GM12878 (cell line): ENCODE measurements around the gene OR1F1. TPM values are rescaled to one million over a fixed set of nuclear protein-coding genes. Genes with fewer than 3 reads are reported as not detected.

Experiments used
- ATAC-seq: fragments of 200-7000 bp; cut with Tn5 transposase; 3 replicates; pipeline ENCODE4 v1.9.1; 2020; ENCODE audit warnings: mild to moderate bottlenecking, moderate library complexity
- BruUV-seq: library from RNA; stranded (reverse); fragments of 400-500 nt; replicated peaks from 2 replicates; lab custom pipeline; 2021; lab: Mats Ljungman, UMichigan
- CTCF ChIA-PET: fragments of 300-600 bp; sonication (Branson Sonifier 250); formaldehyde crosslinking; extraction: SDS; loops from one replicate; lab custom pipeline; 2021; ENCODE audit warnings: inconsistent platforms; lab: Yijun Ruan, JAX
- POLR2A ChIA-PET: fragments of 350-600 bp; formaldehyde crosslinking; extraction: SDS; loops from one replicate; lab custom pipeline; 2021; ENCODE audit warnings: inconsistent platforms; lab: Charles Lee
- RAD21 ChIA-PET: fragments of 300-600 bp; sonication (Branson Sonifier 250); formaldehyde crosslinking; loops from one replicate; lab custom pipeline; 2023; ENCODE audit warnings: antibody characterized with exemption; ENCODE audit not compliant: unreplicated experiment; lab: Charles Lee
- SMC1A ChIA-PET: fragments of 300-600 bp; sonication (Branson Sonifier 250); formaldehyde crosslinking; loops from one replicate; lab custom pipeline; 2023; ENCODE audit not compliant: unreplicated experiment, uncharacterized antibody; lab: Charles Lee
- DNase-seq: peaks from one replicate; pipeline ENCODE4 v3.0.0-alpha.2; 2011; ENCODE audit warnings: low read depth, low spot score
- FAIRE-seq: peaks from 3 replicates; lab custom pipeline; 2011; peaks lifted over from hg19 to GRCh38; lab: Jason Lieb, UNC
- H2AFZ ChIP-seq: 2 replicates; pipeline ENCODE4 v1.6.0; 2011; ENCODE audit warnings: low read depth, low read length, control low read depth; ENCODE audit not compliant: control insufficient read depth
- H3K27ac ChIP-seq: 2 replicates; pipeline ENCODE4 v1.5.1; 2011; ENCODE audit warnings: control low read depth; ENCODE audit not compliant: control insufficient read depth, insufficient read depth
- H3K27me3 ChIP-seq, 2 experiments: replicated peaks in 1 of 2; 2 replicates each; pipeline versions ENCODE4 v1.6.0 to v1.6.1; 2011; ENCODE audit warnings: low read length in 1 of 2; ENCODE audit not compliant: control insufficient read depth in 2 of 2, insufficient read depth in 2 of 2
- H3K36me3 ChIP-seq, 2 experiments: 2 replicates each; pipeline ENCODE4 v1.5.1; 2011; ENCODE audit warnings: low read length in 1 of 2; ENCODE audit not compliant: control insufficient read depth in 2 of 2, insufficient read depth in 2 of 2
- H3K4me1 ChIP-seq: 2 replicates; pipeline ENCODE4 v1.6.1; 2011; ENCODE audit warnings: mild to moderate bottlenecking, low read length, moderate library complexity, mixed read lengths; ENCODE audit not compliant: control insufficient read depth, insufficient read depth
- H3K4me2 ChIP-seq: 2 replicates; pipeline ENCODE4 v1.6.0; 2011; ENCODE audit warnings: control low read depth; ENCODE audit not compliant: control insufficient read depth, insufficient read depth
- H3K4me3 ChIP-seq: fragments of 200-600 bp; sonication (generic); 2 replicates; pipeline ENCODE4 v1.5.1; 2016
- H3K79me2 ChIP-seq: 2 replicates; pipeline ENCODE4 v1.6.0; 2011; ENCODE audit warnings: low read length; ENCODE audit not compliant: control insufficient read depth, insufficient read depth
- H3K9ac ChIP-seq: 2 replicates; pipeline ENCODE4 v1.8.0; 2011; ENCODE audit warnings: low read length, control low read depth, mixed read lengths; ENCODE audit not compliant: control insufficient read depth, insufficient read depth
- H3K9me3 ChIP-seq: replicated peaks from 3 replicates; pipeline ENCODE4 v1.5.1; 2011; ENCODE audit warnings: mild to moderate bottlenecking, low read length; ENCODE audit not compliant: control insufficient read depth, insufficient read depth
- H4K20me1 ChIP-seq: 2 replicates; pipeline ENCODE4 v1.6.0; 2011; ENCODE audit not compliant: control insufficient read depth, insufficient read depth
- HCFC1 ChIP-seq: fragments of 150-350 bp; IDR thresholded peaks from 2 replicates; pipeline ENCODE4 v1.6.1; 2014; ENCODE audit warnings: low read length
- IRF4 ChIP-seq: IDR thresholded peaks from 2 replicates; pipeline ENCODE4 v1.6.1; 2011; ENCODE audit warnings: low read depth, low read length
- MXI1 ChIP-seq: fragments of 150-350 bp; IDR thresholded peaks from 2 replicates; pipeline ENCODE4 v1.6.1; 2011; ENCODE audit warnings: low read depth, mild to moderate bottlenecking, inconsistent platforms, low read length, improper control_type of control experiment
- MYB ChIP-seq: fragments of 150-350 bp; IDR thresholded peaks from 2 replicates; pipeline ENCODE4 v1.6.1; 2014; ENCODE audit warnings: mild to moderate bottlenecking, low read depth, low read length, borderline replicate concordance
- PAX5 ChIP-seq: IDR thresholded peaks from 2 replicates; pipeline ENCODE4 v1.6.1; 2011; ENCODE audit warnings: low read depth, low read length, borderline replicate concordance
- SUZ12 ChIP-seq: fragments of 200-600 bp; sonication (generic); IDR thresholded peaks from one replicate; pipeline ENCODE4 v1.6.1; 2018; ENCODE audit warnings: antibody characterized with exemption, mild to moderate bottlenecking; ENCODE audit not compliant: unreplicated experiment
- ZZZ3 ChIP-seq: IDR thresholded peaks from 2 replicates; pipeline ENCODE4 v1.6.1; 2011; ENCODE audit warnings: low read depth; ENCODE audit not compliant: control insufficient read depth, insufficient read length
- WGBS: methylation state at CpG from one replicate; pipeline ENCODE4 v1.1.6; 2016; ENCODE audit warnings: low lambda C conversion rate; ENCODE audit not compliant: insufficient replicate concordance, insufficient coverage; ENCODE audit errors: missing lambda C conversion rate; 5-methylcytosine and 5-hydroxymethylcytosine counted together
- in situ Hi-C: fragments of 300-500 bp; cut with MboI; formaldehyde crosslinking; loops from 9 replicates; pipeline ENCODE4 v1.14.3; 2018; ENCODE audit warnings: mixed read lengths
- intact Hi-C: fragments of 100-400 bp; cut with micrococcal nuclease; formaldehyde crosslinking; loops from one replicate; pipeline ENCODE4 v1.14.2; 2022; ENCODE audit not compliant: unreplicated experiment
- polyA plus RNA-seq, 11 experiments: library from polyadenylated mRNA; depleted of rRNA in 4 of 11; unstranded in 6 of 11; stranded (reverse) in 5 of 11; fragments of >200 nt; fragmentation: Nextera tagmentation in 4 of 11; fragmentation: Illumina TruSeq in 1 of 11; extraction: Ambion mirVana in 4 of 11; extraction: Trizol in 1 of 11; gene quantifications; 1 replicate in 1 of 11; 2 replicates in 10 of 11; pipeline versions ENCODE4 v1.2.1 to v1.2.3, GENCODE V29; 2011 to 2016; ENCODE audit warnings: inconsistent platforms in 2 of 11, missing spikeins in 2 of 11, low read depth in 1 of 11
- total RNA-seq, 4 experiments: library from RNA; depleted of rRNA in 3 of 4; stranded (reverse); fragments of >200 nt in 3 of 4; fragmentation: Illumina TruSeq in 1 of 4; extraction: Trizol in 1 of 4; gene quantifications; 2 replicates each; pipeline versions ENCODE4 v1.2.1 to v1.2.3, GENCODE V29; 2013 to 2021
- TF ChIP-seq, protein P1 (sequence below): fragments of 450-650 bp; IDR thresholded peaks from 2 replicates; pipeline ENCODE4 v1.6.1; 2017; ENCODE audit warnings: antibody characterized with exemption, mild to moderate bottlenecking, moderate library complexity

Gene OR1F1
- total and polyA plus RNA-seq, 10 of the 15 experiments (the other 5 are each of a cell fraction or from before 2014, with no cell fraction given), result 0.10 to 0.14 (median 0.12) TPM; not detected in 7

DNA sequence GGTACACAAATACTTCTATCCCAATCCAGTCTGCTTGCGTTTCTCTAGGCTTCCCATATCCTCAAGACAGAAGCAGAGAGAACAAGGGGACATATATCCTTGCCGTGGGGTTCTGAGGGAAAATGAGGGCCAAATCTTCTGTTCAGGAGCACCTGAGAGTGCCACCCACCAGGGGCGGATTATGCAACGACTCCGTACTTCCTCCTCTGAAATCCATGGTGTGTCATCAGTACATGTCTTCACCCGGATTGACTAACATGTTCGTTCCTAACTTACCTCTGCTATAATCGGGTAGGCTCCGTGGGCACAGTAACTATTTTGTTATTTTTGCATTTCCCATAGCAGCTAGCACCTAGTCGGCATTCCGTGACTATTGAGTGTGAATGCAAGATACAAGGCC lies 54.7 kb downstream of the OR1F1 start:
- H3K4me2 ChIP-seq, result no peak overlapping the region
- H2AFZ ChIP-seq, result no peak overlapping the region
- no peak overlapping the region for H3K9ac ChIP-seq
- intact Hi-C loops (no loop called here), in situ Hi-C loops (no loop called here)
- no peaks in the 10 kb centered on the region for H3K4me1 ChIP-seq
- TF ChIP-seq HCFC1, result no peak
- ATAC-seq (no peak), FAIRE-seq (no peak), DNase-seq (no peak)
- RAD21 ChIA-PET, result no interaction called here
- no peaks in the 10 kb centered on the region for H3K27me3 ChIP-seq
- H3K27ac ChIP-seq, result no peak overlapping the region
- H3K79me2 ChIP-seq, result no peaks in the 10 kb centered on the region
- SMC1A ChIA-PET, result interaction anchor here (0.7 kb wide), 1 partner anchor 384 kb away, joined by 3 read pairs; no protein-coding TSS in a partner anchor
- no TSS peak for BruUV-seq
- POLR2A ChIA-PET, result no interaction called here
- WGBS, result 68% methylated on average over 11 of the region's 11 CpGs
- H3K9me3 ChIP-seq, result no peaks in the 10 kb centered on the region
- CTCF ChIA-PET, result no interaction called here
- no peaks in the 10 kb centered on the region for H4K20me1 ChIP-seq
- H3K36me3 ChIP-seq, result no peaks in the 10 kb centered on the region
- H3K4me3 ChIP-seq, result no peak overlapping the region

DNA sequence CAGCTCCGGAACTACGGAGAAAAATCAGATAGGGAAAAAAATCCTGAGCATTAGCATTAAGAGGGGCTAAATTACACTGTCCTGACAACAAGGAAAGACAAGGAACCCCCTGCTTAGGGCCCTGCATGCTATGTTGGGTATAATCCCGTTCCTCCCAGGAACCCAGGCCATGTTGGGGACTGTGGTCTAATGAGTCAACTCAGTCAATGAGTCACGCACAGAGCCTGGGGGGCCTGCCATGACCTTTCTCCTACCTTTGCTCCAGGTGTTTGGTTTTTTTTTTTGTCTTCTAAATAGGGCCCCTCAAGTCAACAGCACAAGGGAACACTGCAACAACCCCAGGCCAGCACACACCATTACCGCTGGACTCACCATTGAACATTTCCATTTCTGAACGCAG lies 55.9 kb downstream of the OR1F1 start:
- no TSS peak for BruUV-seq
- Histone ChIP-seq H3K9me3 (no peaks in the 10 kb centered on the region), H3K79me2 (no peaks in the 10 kb centered on the region), H3K27ac (no peak overlapping the region), H3K4me1 (no peaks in the 10 kb centered on the region), H3K4me2 (no peak overlapping the region), H3K27me3 (no peaks in the 10 kb centered on the region; a peak in 1 of 4 replicates), H3K36me3 (no peaks in the 10 kb centered on the region), H4K20me1 (no peaks in the 10 kb centered on the region), H2AFZ (no peak overlapping the region), H3K4me3 (no peak overlapping the region), H3K9ac (no peak overlapping the region)
- in situ Hi-C loops, result no loop called here
- intact Hi-C loops, result no loop called here
- SMC1A ChIA-PET, result interaction anchor here (1.5 kb wide), 1 partner anchor 35 kb away, joined by 3 read pairs; no protein-coding TSS in a partner anchor
- ATAC-seq (no peak), FAIRE-seq (no peak), DNase-seq (no peak)
- CTCF ChIA-PET, result interaction anchor here (0.5 kb wide), 1 partner anchor 608 kb away, joined by 3 read pairs; no protein-coding TSS in a partner anchor
- RAD21 ChIA-PET, result no interaction called here
- POLR2A ChIA-PET, result no interaction called here
- WGBS, result 43% methylated on average over 6 of the region's 6 CpGs
- no peak for TF ChIP-seq MYB
- no peak for TF ChIP-seq SUZ12
- TF ChIP-seq IRF4, result no peak
- no peak for TF ChIP-seq ZZZ3
- TF ChIP-seq PAX5, result no peak
- TF ChIP-seq MXI1, result no peak
- TF ChIP-seq, protein P1, sequence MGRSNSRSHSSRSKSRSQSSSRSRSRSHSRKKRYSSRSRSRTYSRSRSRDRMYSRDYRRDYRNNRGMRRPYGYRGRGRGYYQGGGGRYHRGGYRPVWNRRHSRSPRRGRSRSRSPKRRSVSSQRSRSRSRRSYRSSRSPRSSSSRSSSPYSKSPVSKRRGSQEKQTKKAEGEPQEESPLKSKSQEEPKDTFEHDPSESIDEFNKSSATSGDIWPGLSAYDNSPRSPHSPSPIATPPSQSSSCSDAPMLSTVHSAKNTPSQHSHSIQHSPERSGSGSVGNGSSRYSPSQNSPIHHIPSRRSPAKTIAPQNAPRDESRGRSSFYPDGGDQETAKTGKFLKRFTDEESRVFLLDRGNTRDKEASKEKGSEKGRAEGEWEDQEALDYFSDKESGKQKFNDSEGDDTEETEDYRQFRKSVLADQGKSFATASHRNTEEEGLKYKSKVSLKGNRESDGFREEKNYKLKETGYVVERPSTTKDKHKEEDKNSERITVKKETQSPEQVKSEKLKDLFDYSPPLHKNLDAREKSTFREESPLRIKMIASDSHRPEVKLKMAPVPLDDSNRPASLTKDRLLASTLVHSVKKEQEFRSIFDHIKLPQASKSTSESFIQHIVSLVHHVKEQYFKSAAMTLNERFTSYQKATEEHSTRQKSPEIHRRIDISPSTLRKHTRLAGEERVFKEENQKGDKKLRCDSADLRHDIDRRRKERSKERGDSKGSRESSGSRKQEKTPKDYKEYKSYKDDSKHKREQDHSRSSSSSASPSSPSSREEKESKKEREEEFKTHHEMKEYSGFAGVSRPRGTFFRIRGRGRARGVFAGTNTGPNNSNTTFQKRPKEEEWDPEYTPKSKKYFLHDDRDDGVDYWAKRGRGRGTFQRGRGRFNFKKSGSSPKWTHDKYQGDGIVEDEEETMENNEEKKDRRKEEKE, result no peak
